ENCODE results near the gene KCTD1.

GRCh38 chr18:26519114-26519513 lies 29.2 kb downstream of the KCTD1 start:
- no peak for TF ChIP-seq CTCF (IDR thresholded peaks at IDR 0.05)
- no peak for TF ChIP-seq ZFX (IDR thresholded peaks at IDR 0.05; ENCODE audit: borderline replicate concordance)
